Measurements from ENCODE around the gene ZNF462.

DNA sequence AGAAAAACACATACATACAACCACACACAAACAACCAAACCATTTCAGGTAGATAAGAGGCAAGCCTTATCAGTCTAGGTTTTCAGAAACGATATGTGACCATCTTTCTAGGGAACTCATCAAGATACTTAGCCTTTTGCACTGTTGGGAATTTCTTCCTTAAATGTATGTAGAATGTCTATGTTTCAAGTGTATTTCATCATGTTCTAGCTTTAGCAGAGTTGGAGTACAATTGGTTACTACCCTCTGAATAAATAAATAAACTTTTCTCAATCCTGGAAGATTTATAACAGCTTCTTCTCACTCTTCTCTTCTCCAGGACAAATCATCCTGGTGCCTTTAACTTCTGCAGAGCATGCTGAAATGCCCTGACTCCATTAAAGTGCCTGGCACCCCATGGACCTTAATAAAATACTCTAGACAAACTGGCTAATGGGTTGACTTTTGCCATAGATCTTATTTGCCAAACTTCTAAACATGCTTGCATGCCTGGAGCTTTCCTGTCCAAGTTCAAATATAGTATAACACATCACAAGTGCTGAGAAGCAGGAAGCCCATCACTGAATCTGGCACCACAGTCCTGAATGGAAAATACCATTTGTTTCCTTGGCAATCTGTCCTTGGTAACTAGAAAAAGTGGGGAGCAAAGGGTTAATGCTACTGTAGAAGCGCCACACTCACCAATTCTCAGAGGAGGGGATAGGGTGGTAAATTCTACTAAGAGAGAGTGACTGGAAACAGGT lies 33.1 kb upstream of the ZNF462 start:
- TF ChIP-seq, protein P1, sequence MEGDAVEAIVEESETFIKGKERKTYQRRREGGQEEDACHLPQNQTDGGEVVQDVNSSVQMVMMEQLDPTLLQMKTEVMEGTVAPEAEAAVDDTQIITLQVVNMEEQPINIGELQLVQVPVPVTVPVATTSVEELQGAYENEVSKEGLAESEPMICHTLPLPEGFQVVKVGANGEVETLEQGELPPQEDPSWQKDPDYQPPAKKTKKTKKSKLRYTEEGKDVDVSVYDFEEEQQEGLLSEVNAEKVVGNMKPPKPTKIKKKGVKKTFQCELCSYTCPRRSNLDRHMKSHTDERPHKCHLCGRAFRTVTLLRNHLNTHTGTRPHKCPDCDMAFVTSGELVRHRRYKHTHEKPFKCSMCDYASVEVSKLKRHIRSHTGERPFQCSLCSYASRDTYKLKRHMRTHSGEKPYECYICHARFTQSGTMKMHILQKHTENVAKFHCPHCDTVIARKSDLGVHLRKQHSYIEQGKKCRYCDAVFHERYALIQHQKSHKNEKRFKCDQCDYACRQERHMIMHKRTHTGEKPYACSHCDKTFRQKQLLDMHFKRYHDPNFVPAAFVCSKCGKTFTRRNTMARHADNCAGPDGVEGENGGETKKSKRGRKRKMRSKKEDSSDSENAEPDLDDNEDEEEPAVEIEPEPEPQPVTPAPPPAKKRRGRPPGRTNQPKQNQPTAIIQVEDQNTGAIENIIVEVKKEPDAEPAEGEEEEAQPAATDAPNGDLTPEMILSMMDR (IDR thresholded peaks at IDR 0.05), result no peak
- TF ChIP-seq POLR2AphosphoS5 (IDR thresholded peaks at IDR 0.05), result no peak
